ENCODE measurements around the gene ERCC5. TPM values are rescaled to one million over a fixed set of nuclear protein-coding genes. Genes with fewer than 3 reads are reported as not detected.

The ERCC5 gene
- total and polyA plus RNA-seq, 2 donors (not counting 1 experiment from before 2014, with no cell fraction given): 34.7 to 88.3 TPM

DNA sequence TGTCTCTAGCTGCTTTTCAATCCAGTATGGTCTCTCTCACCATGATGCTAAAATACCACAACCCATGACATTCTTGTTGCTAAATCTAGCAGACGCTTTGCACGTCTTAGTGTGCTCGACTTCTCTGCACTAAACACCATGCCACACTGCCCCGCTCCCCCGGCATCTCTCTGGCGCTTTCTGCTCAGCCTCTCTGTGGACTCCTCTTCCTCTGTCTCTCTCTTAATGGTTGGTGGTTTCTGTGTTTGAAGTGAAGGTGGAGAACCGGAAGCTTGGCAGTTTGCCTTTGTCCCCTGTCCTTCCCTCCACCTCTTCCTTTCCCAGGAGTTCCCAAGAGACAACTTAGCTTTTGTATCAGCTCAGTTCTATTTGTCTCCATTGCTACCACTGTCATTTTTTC is 8.8 kb downstream of the ERCC5 start:
- Histone ChIP-seq H3K9me3 (ENCODE audit: control extremely low read depth in 1 of 3, control insufficient read depth in 2 of 3, insufficient read depth in 1 of 3, low read length in 2 of 3) (no peaks in the 10 kb centered on the region), H3K79me2 (ENCODE audit: control insufficient read depth, insufficient read depth, low read length) (peaks cover 63% of the 10 kb centered on the region), H3K27ac (ENCODE audit: low read length in 2 of 2) (no peak overlapping the region), H3K36me3 (replicated peaks in 1 of 2; ENCODE audit: control extremely low read depth in 1 of 2, control insufficient read depth in 1 of 2, extremely low read depth in 1 of 2, insufficient read depth in 2 of 2, low read length in 1 of 2) (peaks cover 34 to 64% of the 10 kb centered on the region in 2 experiments), H3K4me2 (replicated peaks; ENCODE audit: low read depth, low read length, poor library complexity, severe bottlenecking) (no peak overlapping the region), H3K4me3 (ENCODE audit: control extremely low read depth in 1 of 5, extremely low read depth in 1 of 5, insufficient read depth in 1 of 5, low read depth in 2 of 5, low read length in 4 of 5) (no peak overlapping the region), H2AFZ (ENCODE audit: insufficient read depth, low read depth, low read length, poor library complexity, severe bottlenecking) (no peak overlapping the region), H3K9ac (ENCODE audit: low read length) (no peak overlapping the region), H3K27me3 (replicated peaks in 1 of 4; ENCODE audit: control extremely low read depth in 1 of 4, control insufficient read depth in 3 of 4, insufficient read depth in 4 of 4, low read length in 3 of 4) (no peaks in the 10 kb centered on the region), H3K4me1 (ENCODE audit: control insufficient read depth in 2 of 2, insufficient read depth in 2 of 2, low read length in 2 of 2) (peaks cover 0 to 3% of the 10 kb centered on the region in 2 donors), H4K20me1 (ENCODE audit: control insufficient read depth, insufficient read depth, low read length, poor library complexity, severe bottlenecking) (peaks cover 61% of the 10 kb centered on the region)
- H3K4me3 Mint-ChIP-seq: no peak overlapping the region
- intact Hi-C loops (cut with micrococcal nuclease): no loop called here
- 100% methylated on average over 1 of the region's 7 CpGs for WGBS (ENCODE audit: insufficient coverage)
- peaks cover 15% of the 10 kb centered on the region for H3K4me1 Mint-ChIP-seq
- no peaks in the 10 kb centered on the region for H3K9me3 Mint-ChIP-seq (ENCODE audit: insufficient read depth)
- CTCF ChIA-PET: interaction anchor here (1.1 kb wide), 1 partner anchor 16 kb away, joined by 6 read pairs; no protein-coding TSS in a partner anchor
- H3K27me3 Mint-ChIP-seq: no peaks in the 10 kb centered on the region
- H3K27ac Mint-ChIP-seq: no peak overlapping the region
- no peak for ATAC-seq (ENCODE audit: low read depth)
- DNase-seq: no peak
- TF ChIP-seq EZH2 (IDR thresholded peaks at IDR 0.05; ENCODE audit: borderline replicate concordance, insufficient read depth, low read depth, low read length, poor library complexity, severe bottlenecking): no peak
- TF ChIP-seq, protein P1, sequence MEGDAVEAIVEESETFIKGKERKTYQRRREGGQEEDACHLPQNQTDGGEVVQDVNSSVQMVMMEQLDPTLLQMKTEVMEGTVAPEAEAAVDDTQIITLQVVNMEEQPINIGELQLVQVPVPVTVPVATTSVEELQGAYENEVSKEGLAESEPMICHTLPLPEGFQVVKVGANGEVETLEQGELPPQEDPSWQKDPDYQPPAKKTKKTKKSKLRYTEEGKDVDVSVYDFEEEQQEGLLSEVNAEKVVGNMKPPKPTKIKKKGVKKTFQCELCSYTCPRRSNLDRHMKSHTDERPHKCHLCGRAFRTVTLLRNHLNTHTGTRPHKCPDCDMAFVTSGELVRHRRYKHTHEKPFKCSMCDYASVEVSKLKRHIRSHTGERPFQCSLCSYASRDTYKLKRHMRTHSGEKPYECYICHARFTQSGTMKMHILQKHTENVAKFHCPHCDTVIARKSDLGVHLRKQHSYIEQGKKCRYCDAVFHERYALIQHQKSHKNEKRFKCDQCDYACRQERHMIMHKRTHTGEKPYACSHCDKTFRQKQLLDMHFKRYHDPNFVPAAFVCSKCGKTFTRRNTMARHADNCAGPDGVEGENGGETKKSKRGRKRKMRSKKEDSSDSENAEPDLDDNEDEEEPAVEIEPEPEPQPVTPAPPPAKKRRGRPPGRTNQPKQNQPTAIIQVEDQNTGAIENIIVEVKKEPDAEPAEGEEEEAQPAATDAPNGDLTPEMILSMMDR (IDR thresholded peaks at IDR 0.05): no peak
- POLR2A ChIA-PET: no interaction called here

DNA sequence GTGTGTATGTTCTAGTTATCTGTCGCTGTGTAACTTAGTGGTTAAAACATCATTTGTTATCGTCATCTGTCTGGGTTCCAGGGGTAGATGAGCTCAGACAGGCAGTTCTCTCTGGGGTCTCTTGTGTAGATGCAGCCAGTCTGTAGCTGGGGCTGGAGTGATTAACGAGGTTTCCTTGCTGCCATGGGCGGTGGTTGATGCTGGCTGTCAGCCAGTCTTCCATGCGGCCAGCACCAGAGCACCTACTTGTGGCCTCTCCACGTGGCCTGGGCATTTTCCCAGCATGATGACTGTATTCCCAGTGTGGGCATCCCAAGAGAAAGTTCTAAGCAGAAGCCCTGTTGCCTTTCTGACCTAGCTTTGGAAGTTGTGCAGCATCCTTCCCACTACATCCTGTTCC is 10.7 kb downstream of the ERCC5 start:
- 93% methylated on average over 6 of the region's 6 CpGs for WGBS (ENCODE audit: insufficient coverage)
- Histone ChIP-seq H3K36me3 (replicated peaks in 1 of 2; ENCODE audit: control extremely low read depth in 1 of 2, control insufficient read depth in 1 of 2, extremely low read depth in 1 of 2, insufficient read depth in 2 of 2, low read length in 1 of 2) (peaks cover 34 to 80% of the 10 kb centered on the region in 2 experiments), H3K27ac (ENCODE audit: low read length in 2 of 2) (no peak overlapping the region), H3K4me3 (ENCODE audit: control extremely low read depth in 1 of 5, extremely low read depth in 1 of 5, insufficient read depth in 1 of 5, low read depth in 2 of 5, low read length in 4 of 5) (no peak overlapping the region), H3K4me1 (ENCODE audit: control insufficient read depth in 2 of 2, insufficient read depth in 2 of 2, low read length in 2 of 2) (peaks cover 0 to 3% of the 10 kb centered on the region in 2 donors), H3K4me2 (replicated peaks; ENCODE audit: low read depth, low read length, poor library complexity, severe bottlenecking) (no peak overlapping the region), H3K79me2 (ENCODE audit: control insufficient read depth, insufficient read depth, low read length) (peaks cover 51% of the 10 kb centered on the region), H3K9ac (ENCODE audit: low read length) (no peak overlapping the region), H4K20me1 (ENCODE audit: control insufficient read depth, insufficient read depth, low read length, poor library complexity, severe bottlenecking) (peaks cover 50% of the 10 kb centered on the region), H2AFZ (ENCODE audit: insufficient read depth, low read depth, low read length, poor library complexity, severe bottlenecking) (no peak overlapping the region), H3K9me3 (ENCODE audit: control extremely low read depth in 1 of 3, control insufficient read depth in 2 of 3, insufficient read depth in 1 of 3, low read length in 2 of 3) (no peaks in the 10 kb centered on the region), H3K27me3 (replicated peaks in 1 of 4; ENCODE audit: control extremely low read depth in 1 of 4, control insufficient read depth in 3 of 4, insufficient read depth in 4 of 4, low read length in 3 of 4) (no peaks in the 10 kb centered on the region)
- Mint-ChIP-seq H3K27me3 (no peaks in the 10 kb centered on the region), H3K4me3 (no peak overlapping the region), H3K27ac (no peak overlapping the region), H3K9me3 (ENCODE audit: insufficient read depth) (no peaks in the 10 kb centered on the region), H3K4me1 (peaks cover 11% of the 10 kb centered on the region)
- ChIA-PET CTCF (interaction anchor here (1.5 kb wide), 1 partner anchor 14 kb away, joined by 5 read pairs; no protein-coding TSS in a partner anchor), POLR2A (no interaction called here)
- TF ChIP-seq, protein P1 (IDR thresholded peaks at IDR 0.05): no peak
- no peak for TF ChIP-seq EZH2 (IDR thresholded peaks at IDR 0.05; ENCODE audit: borderline replicate concordance, insufficient read depth, low read depth, low read length, poor library complexity, severe bottlenecking)
- intact Hi-C loops (cut with micrococcal nuclease): no loop called here
- no peak for DNase-seq
- no peak for ATAC-seq (ENCODE audit: low read depth)
